AG09309 (cell line): Measurements from ENCODE around the gene AXIN1.

Source experiments
- DNase-seq: peaks from one replicate; pipeline ENCODE4 v3.0.0-alpha.2; 2010; ENCODE audit warnings: low read depth
- H3K4me3 ChIP-seq: 2 replicates; pipeline ENCODE4 v1.5.1; 2011; ENCODE audit warnings: mild to moderate bottlenecking, low read depth, low read length, moderate library complexity; ENCODE audit not compliant: control insufficient read depth
- TF ChIP-seq, protein P1 (sequence below): IDR thresholded peaks from 2 replicates; pipeline ENCODE4 v1.5.1; 2011; ENCODE audit warnings: mild to moderate bottlenecking, low read depth, low read length, inconsistent platforms; ENCODE audit not compliant: insufficient read depth, control insufficient read depth; ENCODE audit errors: missing control alignments

Gene AXIN1

GRCh38 chr16:283033-283805 lies 69.3 kb downstream of the AXIN1 start, which contains the start of gene PDIA2:
PDIA2 (plus strand) TSS chr16:283164; CDS start chr16:283170, 6 bp downstream.
- H3K4me3 ChIP-seq: no peak within 1 kb of the TSS
- TF ChIP-seq, protein P1, sequence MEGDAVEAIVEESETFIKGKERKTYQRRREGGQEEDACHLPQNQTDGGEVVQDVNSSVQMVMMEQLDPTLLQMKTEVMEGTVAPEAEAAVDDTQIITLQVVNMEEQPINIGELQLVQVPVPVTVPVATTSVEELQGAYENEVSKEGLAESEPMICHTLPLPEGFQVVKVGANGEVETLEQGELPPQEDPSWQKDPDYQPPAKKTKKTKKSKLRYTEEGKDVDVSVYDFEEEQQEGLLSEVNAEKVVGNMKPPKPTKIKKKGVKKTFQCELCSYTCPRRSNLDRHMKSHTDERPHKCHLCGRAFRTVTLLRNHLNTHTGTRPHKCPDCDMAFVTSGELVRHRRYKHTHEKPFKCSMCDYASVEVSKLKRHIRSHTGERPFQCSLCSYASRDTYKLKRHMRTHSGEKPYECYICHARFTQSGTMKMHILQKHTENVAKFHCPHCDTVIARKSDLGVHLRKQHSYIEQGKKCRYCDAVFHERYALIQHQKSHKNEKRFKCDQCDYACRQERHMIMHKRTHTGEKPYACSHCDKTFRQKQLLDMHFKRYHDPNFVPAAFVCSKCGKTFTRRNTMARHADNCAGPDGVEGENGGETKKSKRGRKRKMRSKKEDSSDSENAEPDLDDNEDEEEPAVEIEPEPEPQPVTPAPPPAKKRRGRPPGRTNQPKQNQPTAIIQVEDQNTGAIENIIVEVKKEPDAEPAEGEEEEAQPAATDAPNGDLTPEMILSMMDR: no peak
- no peak for DNase-seq

DNA sequence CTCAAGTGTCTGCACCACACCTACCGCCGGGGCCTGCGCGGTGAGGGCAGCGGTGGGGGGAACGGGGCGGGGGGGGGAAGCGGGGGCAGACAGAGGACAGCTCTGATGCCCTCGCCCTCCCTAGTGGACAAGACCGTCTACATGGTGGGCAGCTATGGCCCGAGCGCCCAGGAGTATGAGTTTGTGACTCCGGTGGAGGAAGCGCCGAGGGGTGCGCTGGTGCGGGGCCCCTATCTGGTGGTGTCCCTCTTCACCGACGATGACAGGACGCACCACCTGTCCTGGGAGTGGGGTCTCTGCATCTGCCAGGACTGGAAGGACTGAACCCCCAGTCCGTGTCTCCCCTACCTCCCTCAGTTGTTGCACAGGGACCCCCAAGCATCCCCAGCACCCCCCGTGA lies 70.0 kb downstream of the AXIN1 start:
- H3K4me3 ChIP-seq: no peak overlapping the region
- TF ChIP-seq, protein P1: no peak
- DNase-seq: no peak

GRCh38 chr16:281660-282255 lies 70.8 kb downstream of the AXIN1 start:
- TF ChIP-seq, protein P1: no peak
- no peak overlapping the region for H3K4me3 ChIP-seq
- DNase-seq: no peak

GRCh38 chr16:280991-281659 lies 71.4 kb downstream of the AXIN1 start:
- TF ChIP-seq, protein P1: no peak
- no peak for DNase-seq
- H3K4me3 ChIP-seq: no peak overlapping the region; the same call in 1 of the 2 replicates

GRCh38 chr16:280552-280951 lies 72.0 kb downstream of the AXIN1 start, which contains the start of gene ARHGDIG:
ARHGDIG (plus strand) TSS chr16:280591; CDS start chr16:280681, 90 bp downstream.
- H3K4me3 ChIP-seq: no peak within 1 kb of the TSS; the same call in none of the 2 replicates
- TF ChIP-seq, protein P1: no peak
- DNase-seq: no peak

GRCh38 chr16:280005-280460 lies 72.5 kb downstream of the AXIN1 start:
- no peak for DNase-seq
- H3K4me3 ChIP-seq: no peak overlapping the region
- TF ChIP-seq, protein P1: no peak
